HG02798 (cell line): ENCODE results near the gene FAM107B.
"Not testable (repeated sequence)": the region's sequence is repeated elsewhere in the genome, so short reads cannot be mapped to it uniquely, and the experiment has no call there.

Source experiments
- ATAC-seq: cut with Tn5 transposase; IDR thresholded peaks from one replicate; pipeline ENCODE4 v1.9.1; 2021; ENCODE audit warnings: mild to moderate bottlenecking; ENCODE audit not compliant: unreplicated experiment, poor library complexity

Gene FAM107B

GRCh38 chr10:14774797-14775196 lies at the start of gene FAM107B:
TSS of gene FAM107B (minus strand) at chr10:14774897. CDS start at chr10:14774663, 234 bp downstream.
- ATAC-seq = no peak

- no peak for ATAC-seq
Measured at GRCh38 chr10:14823966-14824365, 49.3 kb upstream of the FAM107B start.

- ATAC-seq = no peak
Measured at GRCh38 chr10:14822879-14823755, 48.4 kb upstream of the FAM107B start.

- no peak for ATAC-seq
Measured at GRCh38 chr10:14821635-14822375, 47.1 kb upstream of the FAM107B start.

- no peak for ATAC-seq
Measured at GRCh38 chr10:14820775-14821154, 46.1 kb upstream of the FAM107B start.

- ATAC-seq = no peak
Measured at GRCh38 chr10:14820010-14820774, 45.5 kb upstream of the FAM107B start.

GRCh38 chr10:14816717-14817116 lies 42.0 kb upstream of the FAM107B start:
- not testable (repeated sequence) for ATAC-seq

GRCh38 chr10:14815681-14816080 lies 41.0 kb upstream of the FAM107B start:
- no peak for ATAC-seq

GRCh38 chr10:14812271-14812670 lies 37.6 kb upstream of the FAM107B start:
- ATAC-seq = no peak

- no peak for ATAC-seq
Measured at GRCh38 chr10:14810969-14811953, 36.6 kb upstream of the FAM107B start.

- ATAC-seq = no peak
Measured at GRCh38 chr10:14806318-14806717, 31.6 kb upstream of the FAM107B start.

- ATAC-seq = no peak
Measured at GRCh38 chr10:14803827-14804226, 29.1 kb upstream of the FAM107B start.

GRCh38 chr10:14801723-14802122 lies 27.0 kb upstream of the FAM107B start:
- ATAC-seq = no peak

GRCh38 chr10:14800397-14800796 lies 25.7 kb upstream of the FAM107B start:
- ATAC-seq = no peak

- no peak for ATAC-seq
Measured at GRCh38 chr10:14798636-14799035, 23.9 kb upstream of the FAM107B start.

- no peak for ATAC-seq
Measured at GRCh38 chr10:14787938-14788337, 13.2 kb upstream of the FAM107B start.

- no peak for ATAC-seq
Measured at GRCh38 chr10:14784459-14785055, 9.9 kb upstream of the FAM107B start.

GRCh38 chr10:14782691-14783363 lies 8.1 kb upstream of the FAM107B start:
- ATAC-seq = no peak

GRCh38 chr10:14781763-14782162 lies 7.1 kb upstream of the FAM107B start:
- no peak for ATAC-seq
